SK-N-SH treated with all-trans-retinoic acid at 6 μM for 48 hours (cell line): Measurements from ENCODE around the gene ZNF543.

Source experiments
- ESRRG ChIP-seq: fragments of 250-450 bp; sonication (Bioruptor Pico); IDR thresholded peaks from 2 replicates; pipeline ENCODE4 v1.6.1; 2021; ENCODE audit warnings: mild to moderate bottlenecking
- OSR1 ChIP-seq: fragments of 250-450 bp; sonication (Bioruptor Pico); IDR thresholded peaks from 2 replicates; pipeline ENCODE4 v1.8.0; 2022; ENCODE audit warnings: moderate library complexity, mild to moderate bottlenecking, inconsistent platforms
- RARB ChIP-seq: fragments of 250-450 bp; sonication (Bioruptor Pico); IDR thresholded peaks from 2 replicates; pipeline ENCODE4 v1.8.0; 2021; ENCODE audit warnings: mild to moderate bottlenecking, moderate library complexity
- TOX ChIP-seq: fragments of 250-450 bp; sonication (Bioruptor Pico); IDR thresholded peaks from 2 replicates; pipeline ENCODE4 v1.8.0; 2021; ENCODE audit warnings: mild to moderate bottlenecking, moderate library complexity, borderline replicate concordance
- ZC3H10 ChIP-seq: fragments of 250-450 bp; sonication (Bioruptor Pico); IDR thresholded peaks from 2 replicates; pipeline ENCODE4 v1.5.1; 2021; ENCODE audit warnings: mild to moderate bottlenecking, moderate library complexity
- ZFP3 ChIP-seq: fragments of 250-450 bp; sonication (Bioruptor Pico); IDR thresholded peaks from 2 replicates; pipeline ENCODE4 v1.5.0; 2020; ENCODE audit warnings: mild to moderate bottlenecking, moderate library complexity
- ZFP30 ChIP-seq: fragments of 450-650 bp; formaldehyde crosslinking; IDR thresholded peaks from 2 replicates; pipeline ENCODE4 v1.5.0; 2022; ENCODE audit warnings: mild to moderate bottlenecking, moderate library complexity
- ZNF565 ChIP-seq: fragments of 450-650 bp; formaldehyde crosslinking; conservative IDR thresholded peaks from 2 replicates; pipeline ENCODE4 v1.5.0; 2020; ENCODE audit warnings: low read depth, mild to moderate bottlenecking, moderate library complexity
- ZNF70 ChIP-seq: fragments of 450-650 bp; formaldehyde crosslinking; IDR thresholded peaks from 2 replicates; pipeline ENCODE4 v1.5.0; 2020; ENCODE audit warnings: mild to moderate bottlenecking, moderate library complexity
- TF ChIP-seq, protein P1 (sequence below): fragments of 250-450 bp; sonication (Bioruptor Pico); IDR thresholded peaks from 2 replicates; pipeline ENCODE4 v1.8.0; 2020; ENCODE audit warnings: mild to moderate bottlenecking, moderate library complexity, borderline replicate concordance
- TF ChIP-seq, protein P2 (sequence below): fragments of 250-450 bp; sonication (Bioruptor Pico); IDR thresholded peaks from 2 replicates; pipeline ENCODE4 v1.5.0; 2020; ENCODE audit warnings: mild to moderate bottlenecking, moderate library complexity

DNA sequence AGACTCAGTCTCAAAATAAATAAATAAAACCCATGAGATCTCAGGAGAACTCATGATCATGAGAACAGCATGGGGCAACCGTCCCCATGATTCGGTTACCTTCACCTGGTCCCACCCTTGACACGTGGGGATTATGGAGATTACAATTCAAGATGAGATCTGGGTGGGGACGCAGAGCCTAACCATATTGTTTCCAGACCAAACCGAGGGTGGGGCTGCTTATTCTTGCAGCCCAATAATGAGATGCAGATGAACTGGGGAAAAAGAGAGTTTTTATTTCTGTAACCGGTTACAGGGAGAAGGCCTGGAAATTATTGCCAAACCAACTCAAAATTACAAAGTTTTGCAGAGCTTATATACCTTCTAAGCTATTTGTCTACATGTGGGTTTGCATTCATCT, 55.9 kb downstream of the ZNF543 start:
- TF ChIP-seq ZNF70 (CRISPR knock-in tag) (no peak), ZFP30 (CRISPR knock-in tag) (no peak), ZNF565 (no peak), ZC3H10 (CRISPR knock-in tag) (no peak), RARB (no peak), ZFP3 (no peak), ESRRG (CRISPR knock-in tag) (no peak), OSR1 (CRISPR knock-in tag) (no peak), TOX (CRISPR knock-in tag) (no peak)
- TF ChIP-seq, protein P1, sequence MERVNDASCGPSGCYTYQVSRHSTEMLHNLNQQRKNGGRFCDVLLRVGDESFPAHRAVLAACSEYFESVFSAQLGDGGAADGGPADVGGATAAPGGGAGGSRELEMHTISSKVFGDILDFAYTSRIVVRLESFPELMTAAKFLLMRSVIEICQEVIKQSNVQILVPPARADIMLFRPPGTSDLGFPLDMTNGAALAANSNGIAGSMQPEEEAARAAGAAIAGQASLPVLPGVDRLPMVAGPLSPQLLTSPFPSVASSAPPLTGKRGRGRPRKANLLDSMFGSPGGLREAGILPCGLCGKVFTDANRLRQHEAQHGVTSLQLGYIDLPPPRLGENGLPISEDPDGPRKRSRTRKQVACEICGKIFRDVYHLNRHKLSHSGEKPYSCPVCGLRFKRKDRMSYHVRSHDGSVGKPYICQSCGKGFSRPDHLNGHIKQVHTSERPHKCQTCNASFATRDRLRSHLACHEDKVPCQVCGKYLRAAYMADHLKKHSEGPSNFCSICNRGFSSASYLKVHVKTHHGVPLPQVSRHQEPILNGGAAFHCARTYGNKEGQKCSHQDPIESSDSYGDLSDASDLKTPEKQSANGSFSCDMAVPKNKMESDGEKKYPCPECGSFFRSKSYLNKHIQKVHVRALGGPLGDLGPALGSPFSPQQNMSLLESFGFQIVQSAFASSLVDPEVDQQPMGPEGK (CRISPR knock-in tag) = no peak
- TF ChIP-seq, protein P2, sequence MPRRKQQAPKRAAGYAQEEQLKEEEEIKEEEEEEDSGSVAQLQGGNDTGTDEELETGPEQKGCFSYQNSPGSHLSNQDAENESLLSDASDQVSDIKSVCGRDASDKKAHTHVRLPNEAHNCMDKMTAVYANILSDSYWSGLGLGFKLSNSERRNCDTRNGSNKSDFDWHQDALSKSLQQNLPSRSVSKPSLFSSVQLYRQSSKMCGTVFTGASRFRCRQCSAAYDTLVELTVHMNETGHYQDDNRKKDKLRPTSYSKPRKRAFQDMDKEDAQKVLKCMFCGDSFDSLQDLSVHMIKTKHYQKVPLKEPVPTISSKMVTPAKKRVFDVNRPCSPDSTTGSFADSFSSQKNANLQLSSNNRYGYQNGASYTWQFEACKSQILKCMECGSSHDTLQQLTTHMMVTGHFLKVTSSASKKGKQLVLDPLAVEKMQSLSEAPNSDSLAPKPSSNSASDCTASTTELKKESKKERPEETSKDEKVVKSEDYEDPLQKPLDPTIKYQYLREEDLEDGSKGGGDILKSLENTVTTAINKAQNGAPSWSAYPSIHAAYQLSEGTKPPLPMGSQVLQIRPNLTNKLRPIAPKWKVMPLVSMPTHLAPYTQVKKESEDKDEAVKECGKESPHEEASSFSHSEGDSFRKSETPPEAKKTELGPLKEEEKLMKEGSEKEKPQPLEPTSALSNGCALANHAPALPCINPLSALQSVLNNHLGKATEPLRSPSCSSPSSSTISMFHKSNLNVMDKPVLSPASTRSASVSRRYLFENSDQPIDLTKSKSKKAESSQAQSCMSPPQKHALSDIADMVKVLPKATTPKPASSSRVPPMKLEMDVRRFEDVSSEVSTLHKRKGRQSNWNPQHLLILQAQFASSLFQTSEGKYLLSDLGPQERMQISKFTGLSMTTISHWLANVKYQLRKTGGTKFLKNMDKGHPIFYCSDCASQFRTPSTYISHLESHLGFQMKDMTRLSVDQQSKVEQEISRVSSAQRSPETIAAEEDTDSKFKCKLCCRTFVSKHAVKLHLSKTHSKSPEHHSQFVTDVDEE = no peak
